ENCODE data around the gene RPS6KB2.

RPS6KB2 gene

DNA sequence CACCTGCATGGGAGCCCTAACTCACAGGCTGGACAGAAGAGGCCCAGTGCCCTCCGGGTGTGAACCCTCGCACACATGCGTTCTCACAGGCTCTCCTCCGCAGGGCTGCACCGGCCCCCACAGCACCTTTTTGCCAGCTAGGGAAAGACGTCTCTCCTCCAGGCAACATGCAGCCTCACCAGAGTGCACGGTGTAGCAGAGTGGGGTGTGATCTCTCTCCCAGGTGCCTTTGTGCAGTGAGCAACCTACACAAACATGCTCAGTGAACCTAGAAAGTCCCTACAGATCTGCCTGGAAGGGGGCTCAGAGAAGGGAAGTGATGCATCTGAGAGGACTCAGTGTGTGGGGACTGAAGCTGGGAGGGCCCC lies 16.5 kb upstream of the RPS6KB2 start:
- CTCF ChIA-PET: no interaction called here
- TF ChIP-seq HDGF (IDR thresholded peaks at IDR 0.05; ENCODE audit: borderline replicate concordance) (no peak), LEF1 (IDR thresholded peaks at IDR 0.05; ENCODE audit: borderline replicate concordance) (no peak), FOXK2 (IDR thresholded peaks at IDR 0.05) (no peak), FOXM1 (IDR thresholded peaks at IDR 0.05; ENCODE audit: borderline replicate concordance) (no peak), BHLHE40 (IDR thresholded peaks at IDR 0.05; ENCODE audit: borderline replicate concordance) (no peak), TARDBP (IDR thresholded peaks at IDR 0.05) (no peak), L3MBTL2 (conservative IDR thresholded peaks at IDR 0.05) (no peak), FOXA1 (IDR thresholded peaks at IDR 0.05) (no peak), PKNOX1 (IDR thresholded peaks at IDR 0.05) (no peak), SP1 (IDR thresholded peaks at IDR 0.05) (no peak), ZNF384 (IDR thresholded peaks at IDR 0.05) (no peak), ELF4 (IDR thresholded peaks at IDR 0.05) (no peak), SUZ12 (IDR thresholded peaks at IDR 0.05) (no peak)
- POLR2A ChIA-PET: interaction anchor here (0.8 to 3.6 kb wide), 4 partner anchors 8 to 20 kb away, joined by 6 to 25 read pairs (median 8); partner anchors contain the start of genes PPP1CA and RAD9A
- DNase-seq (ENCODE audit: extremely low spot score): no peak

- ChIA-PET CTCF (interaction anchor here (2.0 kb wide), 1 partner anchor 12 kb away, joined by 4 read pairs; the partner anchor contains the start of gene PPP1CA), POLR2A (interaction anchor here (0.7 to 3.6 kb wide), 5 partner anchors 8 to 55 kb away, joined by 3 to 25 read pairs (median 6); partner anchors contain the start of genes PPP1CA and RAD9A)
- no peak for TF ChIP-seq HDGF (IDR thresholded peaks at IDR 0.05; ENCODE audit: borderline replicate concordance)
- no peak for TF ChIP-seq SUZ12 (IDR thresholded peaks at IDR 0.05)
- TF ChIP-seq L3MBTL2 (conservative IDR thresholded peaks at IDR 0.05): no peak
- TF ChIP-seq BHLHE40 (IDR thresholded peaks at IDR 0.05; ENCODE audit: borderline replicate concordance): no peak
- no peak for TF ChIP-seq ZNF384 (IDR thresholded peaks at IDR 0.05)
- no peak for TF ChIP-seq FOXA1 (IDR thresholded peaks at IDR 0.05)
- no peak for TF ChIP-seq NFRKB (IDR thresholded peaks at IDR 0.05)
- TF ChIP-seq ELF4 (IDR thresholded peaks at IDR 0.05): no peak
- no peak for TF ChIP-seq FOXK2 (IDR thresholded peaks at IDR 0.05)
- no peak for TF ChIP-seq FOXM1 (IDR thresholded peaks at IDR 0.05; ENCODE audit: borderline replicate concordance)
- no peak for TF ChIP-seq LEF1 (IDR thresholded peaks at IDR 0.05; ENCODE audit: borderline replicate concordance)
- no peak for TF ChIP-seq PKNOX1 (IDR thresholded peaks at IDR 0.05)
- TF ChIP-seq CTBP1 (IDR thresholded peaks at IDR 0.05; ENCODE audit: borderline replicate concordance): no peak
- no peak for TF ChIP-seq ARNT (IDR thresholded peaks at IDR 0.05)
- no peak for TF ChIP-seq SP1 (IDR thresholded peaks at IDR 0.05)
- no peak for TF ChIP-seq TARDBP (IDR thresholded peaks at IDR 0.05)
- no peak for DNase-seq (ENCODE audit: extremely low spot score)
Measured at GRCh38 chr11:67412495-67413179, 15.7 kb upstream of the RPS6KB2 start.

- ChIA-PET CTCF (interaction anchor here (0.6 to 2.0 kb wide), 2 partner anchors 12 to 75 kb away, joined by 3 to 4 read pairs; partner anchors contain the start of gene PPP1CA), POLR2A (interaction anchor here (0.7 to 3.6 kb wide), 3 partner anchors 12 to 54 kb away, joined by 3 to 25 read pairs (median 3); partner anchors contain the start of gene PPP1CA)
- DNase-seq (ENCODE audit: extremely low spot score): no peak
- no peak for TF ChIP-seq ARNT (IDR thresholded peaks at IDR 0.05)
- no peak for TF ChIP-seq FOXM1 (IDR thresholded peaks at IDR 0.05; ENCODE audit: borderline replicate concordance)
- TF ChIP-seq HDGF (IDR thresholded peaks at IDR 0.05; ENCODE audit: borderline replicate concordance): no peak
- TF ChIP-seq BHLHE40 (IDR thresholded peaks at IDR 0.05; ENCODE audit: borderline replicate concordance): no peak
- no peak for TF ChIP-seq SP1 (IDR thresholded peaks at IDR 0.05)
- TF ChIP-seq ZNF384 (IDR thresholded peaks at IDR 0.05): no peak
- no peak for TF ChIP-seq FOXA1 (IDR thresholded peaks at IDR 0.05)
- no peak for TF ChIP-seq ELF4 (IDR thresholded peaks at IDR 0.05)
- TF ChIP-seq CTBP1 (IDR thresholded peaks at IDR 0.05; ENCODE audit: borderline replicate concordance): no peak
- no peak for TF ChIP-seq PKNOX1 (IDR thresholded peaks at IDR 0.05)
- TF ChIP-seq L3MBTL2 (conservative IDR thresholded peaks at IDR 0.05): no peak
- TF ChIP-seq FOXK2 (IDR thresholded peaks at IDR 0.05): no peak
- TF ChIP-seq LEF1 (IDR thresholded peaks at IDR 0.05; ENCODE audit: borderline replicate concordance): no peak
- no peak for TF ChIP-seq TARDBP (IDR thresholded peaks at IDR 0.05)
- TF ChIP-seq SUZ12 (IDR thresholded peaks at IDR 0.05): no peak
- no peak for TF ChIP-seq NFRKB (IDR thresholded peaks at IDR 0.05)
Measured at GRCh38 chr11:67413266-67413849, 14.9 kb upstream of the RPS6KB2 start.

DNA sequence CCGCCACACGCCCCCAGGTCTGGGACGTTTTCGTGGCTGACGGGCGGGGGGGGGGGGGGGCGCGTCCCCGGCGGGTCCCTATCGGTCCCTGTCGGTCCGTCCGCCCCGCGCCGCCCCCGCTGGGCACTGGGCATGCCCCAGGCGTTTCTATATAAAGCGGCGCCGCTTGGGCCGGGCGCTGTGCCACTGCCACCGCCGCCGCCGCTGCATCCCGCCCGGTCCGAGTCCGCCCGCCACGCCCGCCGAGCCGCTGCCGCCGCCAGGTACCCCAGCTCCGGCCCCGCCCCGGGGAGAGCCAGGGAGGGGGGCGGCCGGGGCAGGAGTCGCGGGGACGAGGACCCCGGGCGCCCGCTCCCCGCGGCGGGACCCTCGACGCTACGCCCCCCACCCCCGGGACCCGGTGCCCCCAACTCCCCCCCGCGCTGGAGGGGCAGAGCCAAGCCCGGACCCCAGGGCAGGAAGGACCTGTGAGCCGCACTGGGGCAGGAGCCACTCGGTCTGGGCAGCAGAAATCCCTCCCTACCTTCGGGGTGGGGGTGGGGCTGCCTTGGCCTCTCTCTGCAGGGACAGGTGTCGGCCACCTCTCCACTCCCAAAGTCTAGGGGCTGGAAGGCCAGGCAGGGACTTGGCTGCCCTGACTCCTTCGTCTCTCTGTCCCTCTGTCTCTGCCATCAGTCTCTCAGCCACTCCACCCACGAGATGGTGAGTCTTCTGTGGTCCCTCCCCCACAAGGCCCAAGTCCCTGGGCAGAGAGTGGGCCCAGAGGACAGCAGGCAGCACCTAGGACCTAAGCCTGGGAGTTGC lies 12.6 kb upstream of the RPS6KB2 start, which contains the start of gene CARNS1:
Gene CARNS1, plus strand, starts transcription at position 178 of the 804 bp plus-strand sequence. Its CDS starts 522 bp downstream, at position 700.
- ChIA-PET POLR2A (no interaction called here), CTCF (no interaction called here)
- TF ChIP-seq PKNOX1 (IDR thresholded peaks at IDR 0.05): no peak
- no peak for TF ChIP-seq FOXM1 (IDR thresholded peaks at IDR 0.05; ENCODE audit: borderline replicate concordance)
- no peak for TF ChIP-seq L3MBTL2 (conservative IDR thresholded peaks at IDR 0.05)
- TF ChIP-seq SUZ12 (IDR thresholded peaks at IDR 0.05): no peak
- DNase-seq (ENCODE audit: extremely low spot score): no peak
